Measurements from ENCODE around the gene NPBWR2. TPM values are rescaled to one million over a fixed set of nuclear protein-coding genes. Genes with fewer than 3 reads are reported as not detected.

The NPBWR2 gene
- total and polyA plus RNA-seq, 2 experiments from 2014 or later: not detected

DNA sequence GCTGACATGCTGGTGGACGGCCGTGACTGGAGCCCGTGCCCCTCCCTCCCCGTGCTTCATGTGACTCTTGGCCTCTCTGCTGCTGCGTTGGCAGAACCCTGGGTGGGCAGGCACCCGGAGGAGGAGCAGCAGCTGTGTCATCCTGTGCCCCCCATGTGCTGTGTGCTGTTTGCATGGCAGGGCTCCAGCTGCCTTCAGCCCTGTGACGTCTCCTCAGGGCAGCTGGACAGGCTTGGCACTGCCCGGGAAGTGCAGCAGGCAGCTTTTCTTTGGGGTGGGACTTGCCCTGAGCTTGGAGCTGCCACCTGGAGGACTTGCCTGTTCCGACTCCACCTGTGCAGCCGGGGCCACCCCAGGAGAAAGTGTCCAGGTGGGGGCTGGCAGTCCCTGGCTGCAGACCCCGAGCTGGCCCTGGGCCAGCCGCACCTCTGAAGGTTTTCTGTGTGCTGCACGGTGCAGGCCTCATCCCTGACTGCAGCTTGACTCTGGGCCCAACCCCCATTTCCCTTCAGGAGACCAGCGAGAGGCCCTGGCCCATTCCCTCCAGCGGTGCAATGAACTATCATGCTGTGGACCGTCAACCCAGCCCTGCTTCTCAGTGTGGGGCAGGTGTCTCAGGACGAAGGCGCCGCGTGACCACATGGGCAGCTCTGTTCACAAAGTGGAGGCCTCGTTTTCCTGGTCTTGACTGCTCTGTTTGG lies 8.1 kb downstream of the NPBWR2 start:
- Mint-ChIP-seq H3K4me3 (no peak overlapping the region), H3K4me1 (peaks cover 11% of the 10 kb centered on the region), H3K27me3 (ENCODE audit: insufficient read depth, low read depth, poor library complexity) (peaks cover 31% of the 10 kb centered on the region), H3K36me3 (ENCODE audit: low read depth) (peaks cover 4% of the 10 kb centered on the region; the same call in 2 of the 3 replicates), H3K27ac (no peak overlapping the region), H3K9me3 (peaks cover 8% of the 10 kb centered on the region)
- Histone ChIP-seq H3K27ac (ENCODE audit: low read depth) (no peak overlapping the region), H3K9me2 (ENCODE audit: insufficient read depth) (no peaks in the 10 kb centered on the region), H3K79me2 (replicated peaks; ENCODE audit: insufficient read depth) (no peaks in the 10 kb centered on the region), H2AFZ (no peak overlapping the region; the same call in 1 of the 2 replicates), H3K27me3 (ENCODE audit: insufficient read depth) (peaks cover 17% of the 10 kb centered on the region), H3K4me1 (ENCODE audit: insufficient read depth) (no peaks in the 10 kb centered on the region), H4K20me1 (replicated peaks; ENCODE audit: insufficient read depth) (no peaks in the 10 kb centered on the region), H3K4me3 (no peak overlapping the region), H3K4me2 (no peak overlapping the region), H3F3A (replicated peaks; ENCODE audit: low read depth) (peaks cover 7% of the 10 kb centered on the region), H3K36me3 (ENCODE audit: insufficient read depth) (no peaks in the 10 kb centered on the region)
- DNase-seq (ENCODE audit: low spot score) (no peak), ATAC-seq (no peak)
- TF ChIP-seq CREB1 (CRISPR knock-in tag; IDR thresholded peaks at IDR 0.05; ENCODE audit: low read depth) (no peak), ZNF331 (CRISPR knock-in tag; IDR thresholded peaks at IDR 0.05; ENCODE audit: low read depth) (no peak), CTCF (conservative IDR thresholded peaks at IDR 0.05; ENCODE audit: low read depth in 2 of 2) (no peak), EZH2 (IDR thresholded peaks at IDR 0.05; ENCODE audit: low read depth, unreplicated experiment) (no peak), POLR2AphosphoS5 (IDR thresholded peaks at IDR 0.05; ENCODE audit: low read depth) (no peak), ETS1 (IDR thresholded peaks at IDR 0.05) (no peak), NANOG (IDR thresholded peaks at IDR 0.05; ENCODE audit: borderline replicate concordance) (no peak), STAT1 (IDR thresholded peaks at IDR 0.05; ENCODE audit: unreplicated experiment) (no peak), ZNF462 (CRISPR knock-in tag; IDR thresholded peaks at IDR 0.05) (no peak), ZNF114 (CRISPR knock-in tag; IDR thresholded peaks at IDR 0.05) (no peak)
- TF ChIP-seq, protein P1, sequence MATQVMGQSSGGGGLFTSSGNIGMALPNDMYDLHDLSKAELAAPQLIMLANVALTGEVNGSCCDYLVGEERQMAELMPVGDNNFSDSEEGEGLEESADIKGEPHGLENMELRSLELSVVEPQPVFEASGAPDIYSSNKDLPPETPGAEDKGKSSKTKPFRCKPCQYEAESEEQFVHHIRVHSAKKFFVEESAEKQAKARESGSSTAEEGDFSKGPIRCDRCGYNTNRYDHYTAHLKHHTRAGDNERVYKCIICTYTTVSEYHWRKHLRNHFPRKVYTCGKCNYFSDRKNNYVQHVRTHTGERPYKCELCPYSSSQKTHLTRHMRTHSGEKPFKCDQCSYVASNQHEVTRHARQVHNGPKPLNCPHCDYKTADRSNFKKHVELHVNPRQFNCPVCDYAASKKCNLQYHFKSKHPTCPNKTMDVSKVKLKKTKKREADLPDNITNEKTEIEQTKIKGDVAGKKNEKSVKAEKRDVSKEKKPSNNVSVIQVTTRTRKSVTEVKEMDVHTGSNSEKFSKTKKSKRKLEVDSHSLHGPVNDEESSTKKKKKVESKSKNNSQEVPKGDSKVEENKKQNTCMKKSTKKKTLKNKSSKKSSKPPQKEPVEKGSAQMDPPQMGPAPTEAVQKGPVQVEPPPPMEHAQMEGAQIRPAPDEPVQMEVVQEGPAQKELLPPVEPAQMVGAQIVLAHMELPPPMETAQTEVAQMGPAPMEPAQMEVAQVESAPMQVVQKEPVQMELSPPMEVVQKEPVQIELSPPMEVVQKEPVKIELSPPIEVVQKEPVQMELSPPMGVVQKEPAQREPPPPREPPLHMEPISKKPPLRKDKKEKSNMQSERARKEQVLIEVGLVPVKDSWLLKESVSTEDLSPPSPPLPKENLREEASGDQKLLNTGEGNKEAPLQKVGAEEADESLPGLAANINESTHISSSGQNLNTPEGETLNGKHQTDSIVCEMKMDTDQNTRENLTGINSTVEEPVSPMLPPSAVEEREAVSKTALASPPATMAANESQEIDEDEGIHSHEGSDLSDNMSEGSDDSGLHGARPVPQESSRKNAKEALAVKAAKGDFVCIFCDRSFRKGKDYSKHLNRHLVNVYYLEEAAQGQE (IDR thresholded peaks at IDR 0.05; ENCODE audit: unreplicated experiment): no peak

Measured in GM23338 (cell line).